Left hindlimb (tissue), 1 donor: ENCODE data around the gene HS3ST5.
A peak's percentile ranks its signal among the peaks of the same experiment; 100 is the strongest.
"Not testable (repeated sequence)": the region's sequence is repeated elsewhere in the genome, so short reads cannot be mapped to it uniquely, and the experiment has no call there.

ENCODE experiments used
- DNase-seq: peaks from one replicate; pipeline ENCODE4 v3.0.0-alpha.2; 2018

The HS3ST5 gene

GRCh38 chr6:114084327-114084890 is 258.4 kb downstream of the HS3ST5 start:
- DNase-seq: peak; percentile 24

GRCh38 chr6:114083251-114083650 is 259.6 kb downstream of the HS3ST5 start:
- no peak for DNase-seq

GRCh38 chr6:114081730-114082129 is 261.1 kb downstream of the HS3ST5 start:
- DNase-seq: no peak

- DNase-seq: no peak
Observed at GRCh38 chr6:114080891-114081510, 261.8 kb downstream of the HS3ST5 start.

- DNase-seq: not testable (repeated sequence)
Observed at GRCh38 chr6:114080410-114080809, 262.4 kb downstream of the HS3ST5 start.

GRCh38 chr6:114075777-114076176 is 267.0 kb downstream of the HS3ST5 start:
- no peak for DNase-seq

- no peak for DNase-seq
Observed at GRCh38 chr6:114075300-114075699, 267.5 kb downstream of the HS3ST5 start.

GRCh38 chr6:114068771-114069170 is 274.1 kb downstream of the HS3ST5 start:
- no peak for DNase-seq

- DNase-seq: no peak
Observed at GRCh38 chr6:114068116-114068515, 274.7 kb downstream of the HS3ST5 start.

GRCh38 chr6:114064862-114065261 is 278.0 kb downstream of the HS3ST5 start:
- DNase-seq: no peak

GRCh38 chr6:114063956-114064355 is 278.9 kb downstream of the HS3ST5 start:
- DNase-seq: no peak

- no peak for DNase-seq
Observed at GRCh38 chr6:114062199-114062598, 280.6 kb downstream of the HS3ST5 start.

- no peak for DNase-seq
Observed at GRCh38 chr6:114061741-114062140, 281.1 kb downstream of the HS3ST5 start.

GRCh38 chr6:114061116-114061515 is 281.7 kb downstream of the HS3ST5 start:
- DNase-seq: no peak

- DNase-seq: no peak
Observed at GRCh38 chr6:114058435-114058834, 284.4 kb downstream of the HS3ST5 start.

- DNase-seq: no peak
Observed at GRCh38 chr6:114055763-114056162, 287.1 kb downstream of the HS3ST5 start.

- DNase-seq: no peak
Observed at GRCh38 chr6:114055349-114055748, 287.5 kb downstream of the HS3ST5 start.

GRCh38 chr6:114053791-114054190 is 289.0 kb downstream of the HS3ST5 start:
- DNase-seq: no peak

GRCh38 chr6:114052141-114052540 is 290.7 kb downstream of the HS3ST5 start:
- DNase-seq: no peak

- DNase-seq: no peak
Observed at GRCh38 chr6:114051031-114051430, 291.8 kb downstream of the HS3ST5 start.

- no peak for DNase-seq
Observed at GRCh38 chr6:114049367-114049966, 293.4 kb downstream of the HS3ST5 start.

- not testable (repeated sequence) for DNase-seq
Observed at GRCh38 chr6:114044566-114044965, 298.3 kb downstream of the HS3ST5 start.

- no peak for DNase-seq
Observed at GRCh38 chr6:114042267-114043016, 300.4 kb downstream of the HS3ST5 start.

- no peak for DNase-seq
Observed at GRCh38 chr6:114040871-114041270, 302.0 kb downstream of the HS3ST5 start.
